Retina (tissue), 1 donor: ENCODE data around the gene TMEFF2.
"Not testable (repeated sequence)": the region's sequence is repeated elsewhere in the genome, so short reads cannot be mapped to it uniquely, and the experiment has no call there.

Source experiments
- DNase-seq: peaks from one replicate; pipeline ENCODE4 v3.0.0-alpha.2; 2016

The TMEFF2 gene

DNA sequence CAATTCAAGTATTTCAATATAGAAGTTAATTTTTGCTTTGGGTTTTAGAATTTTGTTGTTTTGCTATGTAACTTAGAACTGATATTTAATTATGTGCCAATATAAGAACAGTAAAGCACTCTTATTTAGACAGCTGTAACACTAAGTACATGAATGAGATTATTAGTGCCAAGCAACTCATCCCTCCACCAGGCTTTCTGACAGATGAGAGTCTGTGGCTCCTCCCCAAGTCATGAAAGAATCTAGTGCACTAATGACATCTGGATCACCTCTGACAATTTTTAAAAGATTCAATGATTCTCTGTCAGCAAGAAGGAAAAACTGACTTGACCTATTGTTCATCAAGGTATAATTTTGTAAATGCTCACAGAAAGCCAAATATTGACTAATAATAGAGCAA, 67.8 kb downstream of the TMEFF2 start:
- DNase-seq = no peak

GRCh38 chr2:192126426-192126825, 68.3 kb downstream of the TMEFF2 start:
- no peak for DNase-seq

DNA sequence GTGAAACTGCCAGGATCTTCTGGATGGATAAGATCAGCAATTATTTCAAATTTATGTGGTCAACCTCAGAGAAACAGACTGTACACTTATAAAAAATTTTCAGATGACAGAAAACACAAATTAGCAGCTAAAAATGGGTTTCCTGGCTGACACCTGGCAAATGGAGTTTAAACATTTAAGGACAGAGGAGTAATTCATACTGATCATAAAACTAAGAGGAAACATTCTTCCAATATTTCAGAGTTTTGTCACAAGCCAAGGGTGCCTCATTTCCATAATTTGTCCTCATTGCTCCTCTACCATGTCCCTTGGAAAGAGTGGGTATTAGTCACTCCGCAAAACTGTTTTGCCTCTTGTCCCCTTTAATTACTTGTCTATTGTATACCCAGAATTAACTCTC, 70.2 kb downstream of the TMEFF2 start:
- no peak for DNase-seq

DNA sequence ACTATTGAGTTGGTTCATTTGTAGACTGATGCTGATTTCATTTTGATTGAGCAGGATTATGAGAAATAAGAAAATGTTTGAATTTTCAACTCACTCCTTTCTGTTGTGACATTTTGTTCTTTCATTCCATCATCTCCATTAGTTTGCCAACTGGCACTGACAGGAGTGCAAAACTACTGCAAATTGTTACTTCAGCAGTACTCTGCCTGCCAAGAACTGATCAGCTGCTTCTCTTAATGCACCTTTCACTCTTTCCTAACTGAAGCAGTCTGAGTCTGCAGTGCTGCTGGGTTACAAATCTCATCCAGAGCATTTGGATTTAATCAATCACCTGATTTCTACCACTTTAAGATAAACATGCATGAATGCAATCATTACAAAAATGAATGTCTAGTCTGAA, 70.9 kb downstream of the TMEFF2 start:
- no peak for DNase-seq

- DNase-seq = no peak
Measured at GRCh38 chr2:192122946-192123345, 71.8 kb downstream of the TMEFF2 start.

GRCh38 chr2:192122141-192122540, 72.6 kb downstream of the TMEFF2 start:
- DNase-seq = no peak

GRCh38 chr2:192119536-192119935, 75.2 kb downstream of the TMEFF2 start:
- no peak for DNase-seq

- DNase-seq = no peak
Measured at GRCh38 chr2:192117705-192118104, 77.0 kb downstream of the TMEFF2 start.

DNA sequence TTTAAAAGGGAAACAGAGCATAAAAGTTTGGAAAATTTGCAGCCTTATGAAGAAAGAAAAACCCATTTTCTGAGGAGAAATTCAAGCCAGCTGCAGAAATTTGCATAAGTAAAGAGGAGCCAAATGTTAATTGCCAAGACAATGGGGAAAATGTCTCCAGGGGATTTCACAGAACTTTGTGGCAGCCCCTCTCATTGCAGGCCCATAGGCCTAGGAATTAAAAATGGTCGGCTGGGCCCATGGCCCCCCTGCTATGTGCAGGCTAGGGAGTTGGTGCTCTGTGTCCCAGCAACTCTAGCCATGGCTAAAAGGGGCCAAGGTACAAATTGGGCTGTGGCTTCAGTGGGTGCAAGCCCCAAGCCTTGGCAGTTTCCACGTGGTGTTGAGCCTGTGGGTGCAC, 83.2 kb downstream of the TMEFF2 start:
- not testable (repeated sequence) for DNase-seq

- no peak for DNase-seq
Measured at GRCh38 chr2:192099742-192100141, 95.0 kb downstream of the TMEFF2 start.

DNA sequence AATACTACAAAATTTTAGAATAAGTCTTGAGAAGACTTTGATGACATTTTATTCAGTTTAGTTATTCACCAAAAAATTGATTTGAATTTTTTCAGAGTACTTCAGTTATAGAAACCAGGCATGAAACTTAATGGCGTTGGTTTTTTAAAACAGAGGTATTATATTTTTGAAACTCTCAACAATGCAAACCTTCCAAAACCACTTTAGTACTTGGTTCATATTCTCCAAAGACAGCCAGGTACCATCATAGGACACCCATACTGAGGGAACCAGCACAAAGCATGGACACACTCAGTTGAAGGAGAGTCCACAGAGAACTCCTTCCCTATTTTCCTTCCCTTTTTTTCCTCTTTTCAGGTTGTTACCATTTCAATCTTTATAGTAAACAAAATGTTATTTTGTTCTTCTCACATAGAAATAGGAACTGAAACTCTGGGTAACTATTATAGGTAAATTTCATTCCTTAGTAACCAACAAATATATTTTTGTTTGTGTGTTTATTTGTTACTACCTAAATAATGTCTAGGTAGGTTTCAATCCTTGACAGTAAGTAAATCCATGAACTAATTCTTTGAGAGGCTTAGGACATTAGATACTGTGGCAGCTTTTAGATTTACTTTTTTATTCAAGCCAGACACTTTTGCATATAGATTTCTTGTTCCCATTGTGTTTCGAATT, 95.8 kb downstream of the TMEFF2 start:
- DNase-seq = no peak

- DNase-seq = no peak
Measured at GRCh38 chr2:192091476-192091875, 103.3 kb downstream of the TMEFF2 start.

GRCh38 chr2:192090911-192091310, 103.8 kb downstream of the TMEFF2 start:
- peak; percentile 14 for DNase-seq

- DNase-seq = no peak
Measured at GRCh38 chr2:192087398-192087958, 107.3 kb downstream of the TMEFF2 start.

DNA sequence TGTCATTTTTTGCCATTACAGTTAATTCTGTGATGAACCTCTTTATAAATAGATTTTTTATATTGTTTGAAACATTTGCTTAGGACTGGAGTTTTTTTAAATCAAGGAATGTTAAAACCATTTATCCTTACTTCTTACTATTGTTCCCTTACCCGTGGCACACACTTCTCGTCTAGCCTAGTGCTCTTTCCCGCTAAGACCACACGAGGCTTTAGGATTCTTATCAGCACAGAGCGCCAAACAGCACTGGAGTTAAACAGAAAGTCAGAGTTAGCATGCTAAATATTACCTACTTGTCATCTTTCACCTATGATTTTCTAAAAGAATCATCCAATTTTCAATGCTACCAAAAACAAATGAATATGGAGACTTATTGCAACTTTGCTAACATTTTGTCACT, 112.6 kb downstream of the TMEFF2 start:
- no peak for DNase-seq

GRCh38 chr2:192080096-192080495, 114.6 kb downstream of the TMEFF2 start:
- DNase-seq = not testable (repeated sequence)

GRCh38 chr2:192073878-192074277, 120.9 kb downstream of the TMEFF2 start:
- no peak for DNase-seq

DNA sequence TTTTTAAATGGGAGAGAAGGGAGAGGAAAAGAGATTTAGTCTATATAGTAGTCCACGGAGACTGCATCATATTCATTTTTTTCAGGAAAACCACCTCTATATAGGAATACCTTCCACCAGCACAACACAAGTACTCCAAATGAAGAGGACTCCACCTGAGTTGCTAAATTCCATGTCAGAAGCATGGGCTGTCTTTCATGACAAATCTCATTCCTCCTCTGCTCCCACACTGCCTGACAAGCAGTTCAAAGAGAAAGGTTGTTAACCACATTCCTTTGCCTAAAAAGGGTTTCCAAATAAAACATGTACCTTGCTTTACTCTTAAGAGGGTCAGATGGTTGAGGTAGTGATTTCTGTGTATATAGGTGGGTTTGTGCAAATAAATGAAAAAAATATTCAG, 122.0 kb downstream of the TMEFF2 start:
- no peak for DNase-seq

GRCh38 chr2:192072261-192072660, 122.5 kb downstream of the TMEFF2 start:
- DNase-seq = no peak

- no peak for DNase-seq
Measured at GRCh38 chr2:192070099-192070498, 124.6 kb downstream of the TMEFF2 start.

DNA sequence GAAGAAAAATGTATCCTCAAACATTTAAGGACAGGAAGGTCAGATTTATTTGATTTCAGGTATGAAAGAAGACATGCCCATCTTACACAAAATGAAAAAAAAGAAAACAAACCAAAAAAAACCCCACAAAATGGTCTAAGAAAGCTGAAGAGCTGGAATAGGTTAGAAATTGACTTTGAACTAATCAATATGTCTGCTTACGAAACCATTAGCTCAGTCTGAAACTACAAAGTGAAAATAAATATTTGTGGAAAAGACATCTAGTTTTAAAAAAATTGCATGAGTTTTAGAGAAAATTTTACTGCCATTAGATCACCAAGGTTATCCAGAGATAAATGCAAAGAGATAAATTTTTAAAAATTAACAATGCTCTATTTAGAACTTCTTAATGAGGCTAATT, 125.3 kb downstream of the TMEFF2 start:
- no peak for DNase-seq

DNA sequence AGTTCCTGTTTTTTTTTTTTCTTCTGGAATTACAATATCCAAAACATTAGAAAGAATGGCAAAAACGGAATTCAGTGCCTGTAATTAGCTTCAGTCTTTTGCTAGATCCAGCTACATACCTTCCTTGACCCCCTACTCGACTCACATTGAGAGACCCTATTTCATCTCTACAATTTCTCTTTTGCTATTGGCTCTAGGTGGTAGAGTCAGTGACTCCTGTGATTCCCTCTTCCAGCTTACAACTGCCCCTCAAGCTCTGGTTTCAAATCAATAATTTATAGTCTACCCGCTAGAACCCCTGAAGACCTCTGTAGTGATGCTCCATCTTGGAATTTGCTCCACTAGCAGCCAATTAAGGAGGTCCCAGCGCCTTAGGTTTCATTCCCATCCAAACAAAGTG, 125.8 kb downstream of the TMEFF2 start:
- DNase-seq = no peak

GRCh38 chr2:192067631-192068030, 127.1 kb downstream of the TMEFF2 start:
- no peak for DNase-seq

DNA sequence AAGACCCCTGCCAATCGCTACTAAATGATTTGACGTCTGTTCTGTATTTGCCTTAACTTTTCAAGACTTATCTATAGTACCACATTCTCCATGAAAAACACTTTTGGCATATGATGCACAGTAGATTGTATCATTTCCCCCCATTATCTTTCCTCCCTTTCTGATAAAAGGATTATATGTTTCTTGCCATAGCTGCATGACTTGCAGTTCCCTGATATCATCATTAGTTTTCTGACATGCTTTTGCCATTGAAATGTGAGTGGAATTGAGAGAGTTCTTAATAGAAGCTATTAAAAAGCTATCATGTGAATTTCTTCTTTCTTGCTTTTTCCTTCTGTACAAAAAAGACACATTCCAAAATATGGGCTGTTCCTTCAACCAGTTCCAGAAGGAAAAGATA, 130.3 kb downstream of the TMEFF2 start:
- no peak for DNase-seq

DNA sequence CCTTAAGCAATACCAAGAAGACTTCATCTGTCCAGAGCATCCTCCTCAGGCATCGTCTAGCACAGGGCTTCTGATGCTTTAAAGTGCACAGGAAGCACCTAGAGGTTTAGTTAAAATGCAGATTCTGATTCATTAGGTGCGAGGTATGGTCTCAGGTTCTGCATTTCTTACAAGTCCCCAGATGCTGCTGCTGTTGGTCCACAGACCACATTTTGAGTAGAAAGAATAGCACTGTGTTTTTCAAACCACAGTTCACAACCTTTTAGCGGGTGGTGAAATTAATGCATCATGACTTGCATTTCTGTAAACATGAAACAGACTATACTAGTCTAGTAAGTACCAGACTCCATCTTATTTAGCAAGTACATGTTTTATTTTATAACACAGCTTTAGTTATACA, 134.6 kb downstream of the TMEFF2 start:
- DNase-seq = peak; percentile 25
